Sigmoid colon (tissue), 7 donors: ENCODE measurements around the gene GRIK4. TPM values are rescaled to one million over a fixed set of nuclear protein-coding genes. Genes with fewer than 3 reads are reported as not detected.
A peak's percentile ranks its signal among the peaks of the same experiment; 100 is the strongest.

Source experiments
- DNase-seq: peaks from one replicate; pipeline ENCODE4 v3.0.0-alpha.2; 2019
- H3K27ac ChIP-seq, 4 donors: fragments of 200-600 bp; sonication (generic); one replicate each; pipeline ENCODE4 v1.5.1; 2016 to 2019; ENCODE audit warnings: mild to moderate bottlenecking in 1 of 4
- H3K27me3 ChIP-seq, 3 donors: fragments of 200-600 bp; sonication (generic); one replicate each; pipeline ENCODE4 v1.5.1; 2019; ENCODE audit warnings: mild to moderate bottlenecking in 1 of 3
- H3K36me3 ChIP-seq, 4 donors: fragments of 200-600 bp; sonication (generic); one replicate each; pipeline ENCODE4 v1.5.1; 2016 to 2019
- H3K4me1 ChIP-seq, 4 donors: fragments of 200-600 bp; sonication (generic); one replicate each; pipeline ENCODE4 v1.5.1; 2017 to 2019
- H3K4me3 ChIP-seq, 4 donors: fragments of 200-600 bp; sonication (generic); one replicate each; pipeline ENCODE4 v1.5.1; 2017 to 2019; ENCODE audit warnings: mild to moderate bottlenecking in 2 of 4, moderate library complexity in 1 of 4
- H3K9me3 ChIP-seq, 4 donors: fragments of 200-600 bp in 3 of 4; sonication (generic) in 3 of 4; one replicate each; pipeline versions ENCODE4 v1.5.1 to v1.6.1; 2013 to 2019
- EP300 ChIP-seq, 4 donors: sonication (generic); formaldehyde crosslinking; IDR thresholded peaks; one replicate each; pipeline ENCODE4 v1.6.1; 2017; ENCODE audit warnings: antibody characterized with exemption in 4 of 4
- POLR2A ChIP-seq, 2 donors: fragments of 450-650 bp; IDR thresholded peaks; one replicate each; pipeline ENCODE4 v1.6.1; 2016; ENCODE audit warnings: antibody characterized with exemption in 2 of 2, mild to moderate bottlenecking in 2 of 2, moderate library complexity in 2 of 2
- POLR2AphosphoS5 ChIP-seq, 4 donors: sonication (generic); formaldehyde crosslinking; IDR thresholded peaks; one replicate each; pipeline ENCODE4 v1.6.1; 2017; ENCODE audit warnings: antibody characterized with exemption in 4 of 4
- WGBS, 2 donors: extraction: QIAGEN DNeasy Blood & Tissue Kit; methylation state at CpG; one replicate each; pipeline ENCODE4 v1.1.7; 2013; 5-methylcytosine and 5-hydroxymethylcytosine counted together
- intact Hi-C: fragments of 100-400 bp; cut with DNase I; formaldehyde crosslinking; loops from one replicate; pipeline ENCODE4 v1.15.1; 2023
- polyA plus RNA-seq, 3 donors: library from polyadenylated mRNA; stranded (reverse); fragments of 200-250 nt; gene quantifications; one replicate each; pipeline ENCODE4 v1.2.3, GENCODE V29; 2013
- total RNA-seq, 4 donors: library from RNA; depleted of rRNA; stranded (reverse); fragments of >200 nt; gene quantifications; one replicate each; pipeline ENCODE4 v1.1.0, GENCODE V29; 2016
- TF ChIP-seq, protein P1 (sequence below), 4 experiments: fragments of 450-650 bp in 3 of 4; fragments of 200-600 bp in 1 of 4; IDR thresholded peaks; one replicate each; pipeline ENCODE4 v1.5.1; 2016 to 2019; ENCODE audit warnings: antibody characterized with exemption in 4 of 4, mild to moderate bottlenecking in 3 of 4, moderate library complexity in 2 of 4
- donor health status: healthy with polysubstance abuse.
- donor health status: Bipolar disorder and iron deficiency.
- donor health status: healthy.

GRIK4 gene
- total and polyA plus RNA-seq, 7 donors, result 0.10 to 0.36 (median 0.27) TPM; not detected in 4

GRCh38 chr11:120712881-120713280 is 201.3 kb downstream of the GRIK4 start:
- intact Hi-C loops, result no loop called here
- Histone ChIP-seq H3K4me3 (no peak overlapping the region), H3K36me3 (no peaks in the 10 kb centered on the region), H3K9me3 (peaks cover 0 to 3% (median 0%) of the 10 kb centered on the region in 4 donors), H3K4me1 (peaks cover 0 to 55% (median 18%) of the 10 kb centered on the region in 4 donors), H3K27ac (no peak overlapping the region), H3K27me3 (no peaks in the 10 kb centered on the region)
- TF ChIP-seq POLR2AphosphoS5 (IDR thresholded peaks at IDR 0.05) (peak in 1 of 4 donors; percentile 20), EP300 (IDR thresholded peaks at IDR 0.05) (no peak), POLR2A (IDR thresholded peaks at IDR 0.05) (no peak)
- TF ChIP-seq, protein P1, sequence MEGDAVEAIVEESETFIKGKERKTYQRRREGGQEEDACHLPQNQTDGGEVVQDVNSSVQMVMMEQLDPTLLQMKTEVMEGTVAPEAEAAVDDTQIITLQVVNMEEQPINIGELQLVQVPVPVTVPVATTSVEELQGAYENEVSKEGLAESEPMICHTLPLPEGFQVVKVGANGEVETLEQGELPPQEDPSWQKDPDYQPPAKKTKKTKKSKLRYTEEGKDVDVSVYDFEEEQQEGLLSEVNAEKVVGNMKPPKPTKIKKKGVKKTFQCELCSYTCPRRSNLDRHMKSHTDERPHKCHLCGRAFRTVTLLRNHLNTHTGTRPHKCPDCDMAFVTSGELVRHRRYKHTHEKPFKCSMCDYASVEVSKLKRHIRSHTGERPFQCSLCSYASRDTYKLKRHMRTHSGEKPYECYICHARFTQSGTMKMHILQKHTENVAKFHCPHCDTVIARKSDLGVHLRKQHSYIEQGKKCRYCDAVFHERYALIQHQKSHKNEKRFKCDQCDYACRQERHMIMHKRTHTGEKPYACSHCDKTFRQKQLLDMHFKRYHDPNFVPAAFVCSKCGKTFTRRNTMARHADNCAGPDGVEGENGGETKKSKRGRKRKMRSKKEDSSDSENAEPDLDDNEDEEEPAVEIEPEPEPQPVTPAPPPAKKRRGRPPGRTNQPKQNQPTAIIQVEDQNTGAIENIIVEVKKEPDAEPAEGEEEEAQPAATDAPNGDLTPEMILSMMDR (IDR thresholded peaks at IDR 0.05), result no peak
- 53 to 77% methylated on average over 4 of the region's 4 CpGs for WGBS, 2 donors
- no peak for DNase-seq

GRCh38 chr11:120713296-120713695 is 201.7 kb downstream of the GRIK4 start:
- H3K4me3 ChIP-seq, result no peak overlapping the region
- DNase-seq, result no peak
- no peak overlapping the region for H3K27ac ChIP-seq
- TF ChIP-seq POLR2AphosphoS5 (IDR thresholded peaks at IDR 0.05) (no peak), EP300 (IDR thresholded peaks at IDR 0.05) (no peak), POLR2A (IDR thresholded peaks at IDR 0.05) (no peak)
- TF ChIP-seq, protein P1 (IDR thresholded peaks at IDR 0.05), result no peak
- peaks cover 0 to 55% (median 18%) of the 10 kb centered on the region in 4 donors for H3K4me1 ChIP-seq
- intact Hi-C loops, result no loop called here
- H3K36me3 ChIP-seq, result no peaks in the 10 kb centered on the region
- no peaks in the 10 kb centered on the region for H3K9me3 ChIP-seq
- WGBS, 2 donors, result 39 to 60% methylated on average over 5 of the region's 5 CpGs
- H3K27me3 ChIP-seq, result no peaks in the 10 kb centered on the region

- no peaks in the 10 kb centered on the region for H3K36me3 ChIP-seq
- H3K9me3 ChIP-seq, result no peaks in the 10 kb centered on the region
- no peak overlapping the region for H3K4me3 ChIP-seq
- intact Hi-C loops, result no loop called here
- peaks cover 0 to 55% (median 18%) of the 10 kb centered on the region in 4 donors for H3K4me1 ChIP-seq
- 69 to 77% methylated on average over 3 of the region's 3 CpGs for WGBS, 2 donors
- H3K27me3 ChIP-seq, result no peaks in the 10 kb centered on the region
- no peak for TF ChIP-seq POLR2A (IDR thresholded peaks at IDR 0.05)
- TF ChIP-seq EP300 (IDR thresholded peaks at IDR 0.05), result no peak
- TF ChIP-seq, protein P1 (IDR thresholded peaks at IDR 0.05), result no peak
- no peak for TF ChIP-seq POLR2AphosphoS5 (IDR thresholded peaks at IDR 0.05)
- DNase-seq, result no peak
- no peak overlapping the region for H3K27ac ChIP-seq
Measured at GRCh38 chr11:120714438-120714837, 202.9 kb downstream of the GRIK4 start.

- intact Hi-C loops, result no loop called here
- Histone ChIP-seq H3K36me3 (no peaks in the 10 kb centered on the region), H3K27ac (no peak overlapping the region), H3K27me3 (no peaks in the 10 kb centered on the region), H3K9me3 (no peaks in the 10 kb centered on the region), H3K4me3 (no peak overlapping the region), H3K4me1 (peaks cover 0 to 48% (median 14%) of the 10 kb centered on the region in 4 donors)
- TF ChIP-seq, protein P1 (IDR thresholded peaks at IDR 0.05), result no peak
- TF ChIP-seq POLR2A (IDR thresholded peaks at IDR 0.05) (no peak), POLR2AphosphoS5 (IDR thresholded peaks at IDR 0.05) (no peak), EP300 (IDR thresholded peaks at IDR 0.05) (no peak)
- 33 to 35% methylated on average over 10 of the region's 10 CpGs for WGBS, 2 donors
- DNase-seq, result no peak
Measured at GRCh38 chr11:120715239-120715638, 203.7 kb downstream of the GRIK4 start.

DNA sequence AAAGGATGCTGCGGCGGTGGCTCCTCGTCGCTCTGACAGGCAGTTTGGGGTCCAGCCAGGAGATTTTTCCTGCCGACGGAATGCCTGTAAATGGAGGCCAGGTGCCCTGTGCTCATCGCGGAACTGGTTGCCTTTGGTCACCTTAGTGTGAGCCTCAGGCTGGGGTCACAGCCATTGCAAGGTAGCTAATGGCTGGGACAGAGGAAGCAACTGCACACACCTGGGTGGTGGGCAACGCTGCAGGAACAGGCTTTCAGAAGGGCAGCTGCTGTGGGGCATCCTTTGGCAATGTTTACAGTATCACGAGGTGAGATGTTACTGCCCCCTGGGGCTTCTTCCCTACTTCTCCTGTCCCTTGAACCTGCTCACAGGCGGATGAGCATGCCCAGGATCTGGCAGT is 205.5 kb downstream of the GRIK4 start:
- H3K27me3 ChIP-seq, result no peaks in the 10 kb centered on the region
- intact Hi-C loops, result no loop called here
- TF ChIP-seq, protein P1 (IDR thresholded peaks at IDR 0.05), result no peak
- TF ChIP-seq POLR2A (IDR thresholded peaks at IDR 0.05) (no peak), POLR2AphosphoS5 (IDR thresholded peaks at IDR 0.05) (no peak), EP300 (IDR thresholded peaks at IDR 0.05) (no peak)
- peaks cover 0 to 35% (median 3%) of the 10 kb centered on the region in 4 donors for H3K4me1 ChIP-seq
- WGBS, 2 donors, result 68 to 77% methylated on average over 11 of the region's 11 CpGs
- H3K9me3 ChIP-seq, result no peaks in the 10 kb centered on the region
- H3K4me3 ChIP-seq, result no peak overlapping the region
- no peaks in the 10 kb centered on the region for H3K36me3 ChIP-seq
- H3K27ac ChIP-seq, result no peak overlapping the region
- no peak for DNase-seq
